ENCODE measurements around the gene PSPC1. TPM values are rescaled to one million over a fixed set of nuclear protein-coding genes. Genes with fewer than 3 reads are reported as not detected.
A peak's percentile ranks its signal among the peaks of the same experiment; 100 is the strongest.

Gene PSPC1
- polyA plus RNA-seq, 1 donor from 2014 or later: 166 TPM

- Histone ChIP-seq H3K4me3 (ENCODE audit: low read length) (no peak overlapping the region), H3K36me3 (ENCODE audit: insufficient read depth, low read length) (no peaks in the 10 kb centered on the region), H3K9me3 (ENCODE audit: low read length) (no peaks in the 10 kb centered on the region), H3F3A (ENCODE audit: insufficient read depth, low read length, poor library complexity, severe bottlenecking) (no peaks in the 10 kb centered on the region), H3K9ac (ENCODE audit: low read length) (no peak overlapping the region), H3K27ac (ENCODE audit: low read length) (no peak overlapping the region), H3K27me3 (ENCODE audit: insufficient read depth, low read depth, low read length) (no peaks in the 10 kb centered on the region), H4K20me1 (ENCODE audit: insufficient read depth) (no peaks in the 10 kb centered on the region), H2AFZ (ENCODE audit: low read depth, low read length) (no peak overlapping the region), H3K4me2 (ENCODE audit: low read length) (no peak overlapping the region), H3K9me2 (ENCODE audit: insufficient read depth, low read length) (no peaks in the 10 kb centered on the region), H3K79me2 (replicated peaks; ENCODE audit: insufficient read depth, low read length) (no peaks in the 10 kb centered on the region)
- no peak for TF ChIP-seq POLR2AphosphoS5 (IDR thresholded peaks at IDR 0.05)
Observed at GRCh38 chr13:19791953-19792537, 9.3 kb upstream of the PSPC1 start.

- H3K9ac ChIP-seq (ENCODE audit: low read length): peak overlapping the region; percentile 98
- H2AFZ ChIP-seq (ENCODE audit: low read depth, low read length): peak overlapping the region; percentile 88
- H3K36me3 ChIP-seq (ENCODE audit: insufficient read depth, low read length): peaks cover 4% of the 10 kb centered on the region
- peak overlapping the region; percentile 98 for H3K4me3 ChIP-seq (ENCODE audit: low read length)
- no peaks in the 10 kb centered on the region for H4K20me1 ChIP-seq (ENCODE audit: insufficient read depth)
- no peak overlapping the region for H3K4me2 ChIP-seq (ENCODE audit: low read length)
- peaks cover 23% of the 10 kb centered on the region for H3K79me2 ChIP-seq (replicated peaks; ENCODE audit: insufficient read depth, low read length)
- TF ChIP-seq CTCF (IDR thresholded peaks at IDR 0.05; ENCODE audit: poor library complexity, severe bottlenecking) (no peak), EP300 (conservative IDR thresholded peaks at IDR 0.05; ENCODE audit: poor library complexity, severe bottlenecking) (no peak), SMC3 (conservative IDR thresholded peaks at IDR 0.05; ENCODE audit: poor library complexity) (no peak), REST (IDR thresholded peaks at IDR 0.05; ENCODE audit: borderline replicate concordance) (no peak), RAD21 (conservative IDR thresholded peaks at IDR 0.05) (no peak), POLR2AphosphoS5 (IDR thresholded peaks at IDR 0.05) (no peak), EZH2 (IDR thresholded peaks at IDR 0.05; ENCODE audit: borderline replicate concordance, insufficient read depth, low read length, poor library complexity, severe bottlenecking) (no peak), TAF1 (IDR thresholded peaks at IDR 0.05; ENCODE audit: low read depth) (no peak), MXI1 (conservative IDR thresholded peaks at IDR 0.05; ENCODE audit: poor library complexity, severe bottlenecking) (no peak)
- no peaks in the 10 kb centered on the region for H3K9me3 ChIP-seq (ENCODE audit: low read length)
- peak overlapping the region; percentile 97 for H3K27ac ChIP-seq (ENCODE audit: low read length)
- peaks cover 4% of the 10 kb centered on the region for H3F3A ChIP-seq (ENCODE audit: insufficient read depth, low read length, poor library complexity, severe bottlenecking)
- H3K27me3 ChIP-seq (ENCODE audit: insufficient read depth, low read depth, low read length): no peaks in the 10 kb centered on the region
- no peaks in the 10 kb centered on the region for H3K9me2 ChIP-seq (ENCODE audit: insufficient read depth, low read length)
Observed at GRCh38 chr13:19782049-19782726, 557 bp downstream of the PSPC1 start.
